ENCODE results near the gene NCOA3. TPM values are rescaled to one million over a fixed set of nuclear protein-coding genes. Genes with fewer than 3 reads are reported as not detected.

NCOA3 gene
- total RNA-seq, 1 experiment from 2014 or later, result 23.3 TPM

DNA sequence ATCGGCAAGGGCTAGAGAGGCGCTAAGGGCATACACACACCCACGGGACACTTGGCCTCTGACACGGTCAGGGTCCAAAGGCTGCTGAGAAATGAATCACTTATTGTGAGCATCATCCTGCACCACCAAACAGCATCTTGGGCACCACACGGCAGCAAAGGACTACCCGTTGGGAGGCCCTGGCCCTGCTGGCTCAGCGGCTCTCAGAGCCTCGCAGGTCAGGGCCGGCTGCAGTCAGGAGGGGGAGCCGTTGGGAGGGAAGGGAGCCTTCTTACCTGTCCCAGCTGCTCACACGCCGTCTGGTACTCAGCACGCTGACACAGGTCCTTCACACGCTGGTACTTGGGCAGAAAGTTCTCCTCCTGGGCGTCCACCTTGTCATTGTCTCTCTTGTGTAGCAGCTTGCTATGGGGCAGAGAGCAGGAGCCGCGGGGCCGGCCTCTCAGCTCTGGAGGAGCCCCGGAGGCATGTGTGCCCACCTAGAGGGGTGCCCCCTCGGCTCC, 174.6 kb downstream of the NCOA3 start:
- DNase-seq, result peak; percentile 77
- H3K79me2 ChIP-seq (ENCODE audit: insufficient read depth, low read length), result no peaks in the 10 kb centered on the region

More for the DNA sequence above, 174.6 kb downstream of the NCOA3 start:
- H3K4me2 ChIP-seq (ENCODE audit: insufficient read depth, insufficient read length, low read length), result no peak overlapping the region
- H2BK15ac ChIP-seq (ENCODE audit: low read depth, low read length), result no peak overlapping the region
- H2AK5ac ChIP-seq (ENCODE audit: insufficient read length, low read length), result no peak overlapping the region
- peak overlapping the region in 1 of 3 experiments; percentile 81; a peak in 2 of 7 replicates for H3K27ac Mint-ChIP-seq
- no peak overlapping the region for H2BK5ac ChIP-seq (ENCODE audit: insufficient read length, low read length)
- no peak overlapping the region for H3K18ac ChIP-seq (ENCODE audit: insufficient read length, low read depth, low read length)
- WGBS (ENCODE audit: extremely low coverage, insufficient read length, low lambda C conversion rate), result no CpG with 5 or more reads among the region's 20 CpGs
- H3K4me1 ChIP-seq (ENCODE audit: insufficient read depth, low read length), result no peaks in the 10 kb centered on the region
- H2BK20ac ChIP-seq (ENCODE audit: low read depth, low read length, poor library complexity, severe bottlenecking), result no peak overlapping the region
- H4K20me1 ChIP-seq (ENCODE audit: control insufficient read depth, insufficient read depth, insufficient read length), result no peaks in the 10 kb centered on the region
- peaks cover 0 to 4% (median 0%) of the 10 kb centered on the region in 3 experiments; a peak in 3 of 7 replicates for H3K36me3 Mint-ChIP-seq (ENCODE audit: insufficient read depth in 1 of 3, low read depth in 3 of 3)
- H2BK12ac ChIP-seq (ENCODE audit: insufficient read length, low read depth, low read length), result no peak overlapping the region
- H3K9me3 Mint-ChIP-seq, result no peaks in the 10 kb centered on the region
- no peak overlapping the region for H4K8ac ChIP-seq (replicated peaks; ENCODE audit: insufficient read length, low read depth, low read length)
- H3K14ac ChIP-seq (ENCODE audit: insufficient read depth, low read length), result no peak overlapping the region
- H3K27me3 Mint-ChIP-seq (ENCODE audit: low read depth), result no peaks in the 10 kb centered on the region; the same call in 1 of the 2 replicates
- H3K23ac ChIP-seq (ENCODE audit: insufficient read length, low read depth, low read length), result no peak overlapping the region
- no peaks in the 10 kb centered on the region for H3K9me3 ChIP-seq (ENCODE audit: control insufficient read depth, low read depth, low read length)
- H2BK120ac ChIP-seq (ENCODE audit: low read depth, low read length, poor library complexity, severe bottlenecking), result no peak overlapping the region
- H3K27ac ChIP-seq (ENCODE audit: insufficient read length, low read depth, low read length), result no peak overlapping the region
- no peak overlapping the region for H4K91ac ChIP-seq (ENCODE audit: insufficient read length, low read depth, low read length)
- no peaks in the 10 kb centered on the region for H3K23me2 ChIP-seq (ENCODE audit: insufficient read length, low read depth, low read length, poor library complexity, severe bottlenecking)
- H3K4ac ChIP-seq (ENCODE audit: low read depth, low read length), result no peak overlapping the region
- no peak overlapping the region for H2AFZ ChIP-seq (ENCODE audit: low read length)
- no peak overlapping the region for H3K56ac ChIP-seq (ENCODE audit: insufficient read length, low read depth, low read length)
- H3K79me1 ChIP-seq (ENCODE audit: insufficient read depth, low read depth, low read length, poor library complexity, severe bottlenecking), result no peaks in the 10 kb centered on the region
- TF ChIP-seq, protein P1, sequence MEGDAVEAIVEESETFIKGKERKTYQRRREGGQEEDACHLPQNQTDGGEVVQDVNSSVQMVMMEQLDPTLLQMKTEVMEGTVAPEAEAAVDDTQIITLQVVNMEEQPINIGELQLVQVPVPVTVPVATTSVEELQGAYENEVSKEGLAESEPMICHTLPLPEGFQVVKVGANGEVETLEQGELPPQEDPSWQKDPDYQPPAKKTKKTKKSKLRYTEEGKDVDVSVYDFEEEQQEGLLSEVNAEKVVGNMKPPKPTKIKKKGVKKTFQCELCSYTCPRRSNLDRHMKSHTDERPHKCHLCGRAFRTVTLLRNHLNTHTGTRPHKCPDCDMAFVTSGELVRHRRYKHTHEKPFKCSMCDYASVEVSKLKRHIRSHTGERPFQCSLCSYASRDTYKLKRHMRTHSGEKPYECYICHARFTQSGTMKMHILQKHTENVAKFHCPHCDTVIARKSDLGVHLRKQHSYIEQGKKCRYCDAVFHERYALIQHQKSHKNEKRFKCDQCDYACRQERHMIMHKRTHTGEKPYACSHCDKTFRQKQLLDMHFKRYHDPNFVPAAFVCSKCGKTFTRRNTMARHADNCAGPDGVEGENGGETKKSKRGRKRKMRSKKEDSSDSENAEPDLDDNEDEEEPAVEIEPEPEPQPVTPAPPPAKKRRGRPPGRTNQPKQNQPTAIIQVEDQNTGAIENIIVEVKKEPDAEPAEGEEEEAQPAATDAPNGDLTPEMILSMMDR (conservative IDR thresholded peaks at IDR 0.05), result peak; percentile 57
- H3K9ac ChIP-seq (ENCODE audit: extremely low read depth, insufficient read length, low read length), result no peak overlapping the region
- H4K5ac ChIP-seq (ENCODE audit: insufficient read length, low read depth, low read length), result no peak overlapping the region
- no peak overlapping the region for H3K4me3 Mint-ChIP-seq
- peaks cover 4 to 17% of the 10 kb centered on the region in 2 experiments for H3K4me1 Mint-ChIP-seq
- no peaks in the 10 kb centered on the region for H3K27me3 ChIP-seq (ENCODE audit: insufficient read depth, low read length)
- no peak overlapping the region for H3T11ph ChIP-seq (ENCODE audit: low read length)

All from H9 (cell line).